Mammary epithelial cell (primary cell): Measurements from ENCODE around the gene C1S.

Experiments
- EZH2 ChIP-seq: IDR thresholded peaks from 2 replicates; pipeline ENCODE4 v1.6.1; 2012; ENCODE audit warnings: low read length, inconsistent platforms, borderline replicate concordance
- TF ChIP-seq, protein P1 (sequence below), 2 donors: IDR thresholded peaks in 1 of 2; conservative IDR thresholded peaks in 1 of 2; 2 replicates each; pipeline ENCODE4 v1.5.1; 2011 to 2012; ENCODE audit warnings: inconsistent platforms in 2 of 2, low read length in 2 of 2, mild to moderate bottlenecking in 2 of 2, control low read depth in 1 of 2, low read depth in 1 of 2; ENCODE audit not compliant: insufficient read depth in 1 of 2; ENCODE audit errors: extremely low read depth in 1 of 2

DNA sequence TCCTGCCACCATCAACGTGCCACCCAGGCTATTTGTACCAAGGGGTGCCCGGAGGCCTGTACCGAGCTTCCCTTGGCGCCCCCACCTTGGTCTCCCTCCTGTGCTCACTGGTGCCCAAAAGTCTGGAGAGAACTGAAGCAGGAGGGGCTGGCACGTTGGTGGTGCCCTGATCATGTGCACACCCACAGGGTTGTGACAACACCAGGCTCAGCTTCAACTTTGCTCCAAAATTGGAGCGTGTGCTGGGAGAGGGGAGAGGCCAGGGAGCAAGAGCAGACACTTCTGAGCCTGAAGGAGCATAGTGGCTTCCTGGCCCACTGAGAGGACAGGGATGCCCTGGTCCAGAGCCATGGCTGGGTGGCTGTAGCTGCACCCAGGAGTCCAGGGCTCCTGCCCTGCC lies 29.2 kb upstream of the C1S start:
- TF ChIP-seq, protein P1, sequence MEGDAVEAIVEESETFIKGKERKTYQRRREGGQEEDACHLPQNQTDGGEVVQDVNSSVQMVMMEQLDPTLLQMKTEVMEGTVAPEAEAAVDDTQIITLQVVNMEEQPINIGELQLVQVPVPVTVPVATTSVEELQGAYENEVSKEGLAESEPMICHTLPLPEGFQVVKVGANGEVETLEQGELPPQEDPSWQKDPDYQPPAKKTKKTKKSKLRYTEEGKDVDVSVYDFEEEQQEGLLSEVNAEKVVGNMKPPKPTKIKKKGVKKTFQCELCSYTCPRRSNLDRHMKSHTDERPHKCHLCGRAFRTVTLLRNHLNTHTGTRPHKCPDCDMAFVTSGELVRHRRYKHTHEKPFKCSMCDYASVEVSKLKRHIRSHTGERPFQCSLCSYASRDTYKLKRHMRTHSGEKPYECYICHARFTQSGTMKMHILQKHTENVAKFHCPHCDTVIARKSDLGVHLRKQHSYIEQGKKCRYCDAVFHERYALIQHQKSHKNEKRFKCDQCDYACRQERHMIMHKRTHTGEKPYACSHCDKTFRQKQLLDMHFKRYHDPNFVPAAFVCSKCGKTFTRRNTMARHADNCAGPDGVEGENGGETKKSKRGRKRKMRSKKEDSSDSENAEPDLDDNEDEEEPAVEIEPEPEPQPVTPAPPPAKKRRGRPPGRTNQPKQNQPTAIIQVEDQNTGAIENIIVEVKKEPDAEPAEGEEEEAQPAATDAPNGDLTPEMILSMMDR (conservative IDR thresholded peaks at IDR 0.05 in 1 of 2, IDR thresholded peaks at IDR 0.05 in 1 of 2; ENCODE audit: extremely low read depth in 1 of 2, insufficient read depth in 1 of 2, low read depth in 1 of 2, low read length in 2 of 2), result no peak
- TF ChIP-seq EZH2, result no peak
